ENCODE data around the gene CCDC102A.
"Not testable (repeated sequence)": the region's sequence is repeated elsewhere in the genome, so short reads cannot be mapped to it uniquely, and the experiment has no call there.

CCDC102A gene

GRCh38 chr16:57556941-57557541 is 20.7 kb upstream of the CCDC102A start:
- no peak overlapping the region for H3K4me3 ChIP-seq (ENCODE audit: low read length)
- no peak for DNase-seq (ENCODE audit: low read depth)
- TF ChIP-seq CTCF (conservative IDR thresholded peaks at IDR 0.05; ENCODE audit: low read depth, low read length) = no peak

GRCh38 chr16:57555831-57556230 is 19.5 kb upstream of the CCDC102A start:
- no peak for TF ChIP-seq CTCF (conservative IDR thresholded peaks at IDR 0.05; ENCODE audit: low read depth, low read length)
- H3K4me3 ChIP-seq (ENCODE audit: low read length) = no peak overlapping the region
- no peak for DNase-seq (ENCODE audit: low read depth)

GRCh38 chr16:57551057-57551456 is 14.7 kb upstream of the CCDC102A start:
- no peak for DNase-seq (ENCODE audit: low read depth)
- no peak for TF ChIP-seq CTCF (conservative IDR thresholded peaks at IDR 0.05; ENCODE audit: low read depth, low read length)
- no peak overlapping the region for H3K4me3 ChIP-seq (ENCODE audit: low read length)

- no peak overlapping the region for H3K4me3 ChIP-seq (ENCODE audit: low read length)
- TF ChIP-seq CTCF (conservative IDR thresholded peaks at IDR 0.05; ENCODE audit: low read depth, low read length) = no peak
- no peak for DNase-seq (ENCODE audit: low read depth)
Observed at GRCh38 chr16:57549730-57550129, 13.4 kb upstream of the CCDC102A start.

GRCh38 chr16:57548408-57548807 is 12.0 kb upstream of the CCDC102A start:
- no peak for TF ChIP-seq CTCF (conservative IDR thresholded peaks at IDR 0.05; ENCODE audit: low read depth, low read length)
- no peak overlapping the region for H3K4me3 ChIP-seq (ENCODE audit: low read length)
- DNase-seq (ENCODE audit: low read depth) = no peak

- H3K4me3 ChIP-seq (ENCODE audit: low read length); DNase-seq (ENCODE audit: low read depth): not testable (repeated sequence)
Observed at GRCh38 chr16:57547524-57547923, 11.2 kb upstream of the CCDC102A start.

GRCh38 chr16:57544124-57544653 is 7.8 kb upstream of the CCDC102A start:
- no peak for DNase-seq (ENCODE audit: low read depth)
- H3K4me3 ChIP-seq (ENCODE audit: low read length) = no peak overlapping the region
- TF ChIP-seq CTCF (conservative IDR thresholded peaks at IDR 0.05; ENCODE audit: low read depth, low read length) = no peak
